Smooth muscle cell (in vitro differentiated cells): ENCODE data around the gene DNAL1. TPM values are rescaled to one million over a fixed set of nuclear protein-coding genes. Genes with fewer than 3 reads are reported as not detected.
A peak's percentile ranks its signal among the peaks of the same experiment; 100 is the strongest.

Experiments
- DNase-seq: peaks from one replicate; lab custom pipeline; 2025; ENCODE audit not compliant: unreplicated experiment; lab: John Stamatoyannopoulos, UW
- H2AFZ ChIP-seq: fragments of 200-600 bp; sonication (generic); 2 replicates; pipeline ENCODE4 v1.6.0; 2016; ENCODE audit warnings: antibody characterized with exemption, low read depth, mild to moderate bottlenecking
- H3F3A ChIP-seq: fragments of 200-600 bp; sonication (generic); 2 replicates; pipeline ENCODE4 v1.6.0; 2017; ENCODE audit warnings: antibody characterized with exemption, low read depth
- H3K27ac ChIP-seq: fragments of 200-600 bp; sonication (generic); 2 replicates; pipeline ENCODE4 v1.5.1; 2016; ENCODE audit warnings: low read depth, mild to moderate bottlenecking
- H3K27me3 ChIP-seq: fragments of 200-600 bp; sonication (generic); 2 replicates; pipeline ENCODE4 v1.6.1; 2016; ENCODE audit warnings: low read depth, mild to moderate bottlenecking
- H3K36me3 ChIP-seq: fragments of 200-600 bp; sonication (generic); 2 replicates; pipeline ENCODE4 v1.5.1; 2016; ENCODE audit warnings: low read depth
- H3K4me1 ChIP-seq: fragments of 200-600 bp; sonication (generic); 2 replicates; pipeline ENCODE4 v1.5.1; 2016; ENCODE audit warnings: low read depth
- H3K4me2 ChIP-seq: fragments of 200-600 bp; sonication (generic); 2 replicates; pipeline ENCODE4 v1.6.0; 2016; ENCODE audit warnings: mild to moderate bottlenecking
- H3K4me3 ChIP-seq: fragments of 200-600 bp; sonication (generic); 2 replicates; pipeline ENCODE4 v1.5.1; 2016; ENCODE audit warnings: mild to moderate bottlenecking
- H3K79me2 ChIP-seq: fragments of 200-600 bp; sonication (generic); 2 replicates; pipeline ENCODE4 v1.6.0; 2016; ENCODE audit warnings: low read depth, mild to moderate bottlenecking
- H3K9ac ChIP-seq: fragments of 200-600 bp; sonication (generic); 2 replicates; pipeline ENCODE4 v1.6.0; 2016; ENCODE audit warnings: low read depth
- H3K9me3 ChIP-seq: fragments of 200-600 bp; sonication (generic); replicated peaks from 2 replicates; pipeline ENCODE4 v1.5.1; 2016; ENCODE audit warnings: low read depth
- H4K20me1 ChIP-seq: fragments of 200-600 bp; sonication (generic); 2 replicates; pipeline ENCODE4 v1.6.0; 2016; ENCODE audit warnings: low read depth
- WGBS: methylation state at CpG from one replicate; pipeline ENCODE4 v1.1.7; 2016; ENCODE audit warnings: low lambda C conversion rate; 5-methylcytosine and 5-hydroxymethylcytosine counted together
- polyA plus RNA-seq: library from polyadenylated mRNA; unstranded; fragments of >200 nt; fragmentation: Nextera tagmentation; extraction: Ambion mirVana; gene quantifications from 2 replicates; pipeline ENCODE4 v1.2.1, GENCODE V29; 2016
- total RNA-seq: library from RNA; depleted of rRNA; stranded (reverse); fragments of >200 nt; gene quantifications from 2 replicates; pipeline ENCODE4 v1.2.3, GENCODE V29; 2014
- TF ChIP-seq, protein P1 (sequence below): fragments of 200-600 bp; sonication (generic); IDR thresholded peaks from 2 replicates; pipeline ENCODE4 v1.5.1; 2017; ENCODE audit warnings: borderline replicate concordance, mild to moderate bottlenecking, antibody characterized with exemption; ENCODE audit not compliant: insufficient read depth, poor library complexity, severe bottlenecking

DNAL1 gene
- total and polyA plus RNA-seq, 2 experiments from 2014 or later = 10.4 to 12.2 TPM

DNA sequence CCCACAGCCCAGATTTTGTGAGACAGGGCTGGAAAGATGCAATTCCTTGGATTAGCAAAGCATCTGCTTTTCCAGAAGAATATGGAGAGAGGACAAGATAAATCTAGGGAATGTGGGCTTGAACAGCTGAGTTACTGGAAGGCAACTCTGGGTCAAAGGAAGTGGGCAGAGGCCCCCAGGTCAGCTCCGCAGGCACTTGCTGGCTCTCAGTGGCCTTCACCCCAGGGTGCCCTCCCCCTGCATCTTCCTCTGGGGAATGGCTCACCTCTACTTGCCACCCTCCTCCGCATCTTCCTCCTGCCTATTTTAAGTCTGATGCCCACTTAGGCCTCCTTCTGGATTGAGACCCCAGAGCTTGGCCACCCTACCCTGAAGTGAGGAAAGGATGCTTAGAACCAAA, 79.9 kb downstream of the DNAL1 start:
- peak overlapping the region; percentile 17 for H3K4me2 ChIP-seq

DNA sequence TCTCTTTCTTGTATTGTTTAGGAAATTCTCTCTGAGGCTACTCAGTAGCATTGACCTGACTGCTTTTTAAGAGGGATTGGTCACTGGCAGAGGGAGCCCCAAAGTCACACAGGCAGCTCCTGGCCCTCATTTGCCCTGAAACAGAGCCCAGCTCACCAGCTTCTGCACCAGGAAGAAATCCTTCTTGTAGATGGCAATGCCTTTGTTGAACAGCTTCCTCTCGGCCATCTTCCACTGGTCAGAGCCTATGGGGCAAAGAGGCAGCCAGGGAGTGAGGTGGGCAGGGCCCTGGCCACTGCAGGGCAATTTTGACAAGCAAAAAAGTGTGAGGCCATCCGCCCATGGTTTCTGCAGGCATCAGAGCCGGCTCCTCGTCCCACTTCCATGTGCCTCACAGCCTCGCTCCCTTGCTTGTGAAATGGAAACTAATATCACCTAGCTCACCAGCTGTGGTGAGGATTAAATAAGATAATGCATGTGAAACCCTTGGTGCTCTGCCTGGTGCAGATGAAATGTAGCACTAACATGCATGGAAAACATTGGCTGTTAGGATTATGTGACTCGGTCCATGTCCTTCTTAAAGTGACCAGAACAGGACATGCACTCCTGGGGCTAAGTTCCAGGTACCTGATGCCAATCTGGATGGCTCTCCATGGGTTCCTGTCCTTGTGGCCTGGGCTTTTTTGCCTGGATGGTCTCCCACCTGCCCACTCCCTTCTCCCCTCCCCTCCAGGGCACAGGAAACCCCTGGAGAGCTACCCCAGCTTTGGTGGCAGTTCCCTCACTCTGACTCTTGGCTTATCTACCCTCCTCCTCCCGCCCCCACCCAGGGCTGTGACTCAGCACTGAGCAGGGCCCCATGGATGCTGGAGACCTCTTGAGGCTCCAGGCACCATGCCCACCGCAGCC, 80.6 kb downstream of the DNAL1 start:
- Histone ChIP-seq H3K9me3 (no peaks in the 10 kb centered on the region), H3K9ac (no peak overlapping the region), H3K27ac (peak overlapping the region; percentile 46), H3F3A (peaks cover 9% of the 10 kb centered on the region), H2AFZ (no peak overlapping the region), H3K27me3 (no peaks in the 10 kb centered on the region), H3K36me3 (no peaks in the 10 kb centered on the region), H3K79me2 (no peaks in the 10 kb centered on the region), H3K4me3 (no peak overlapping the region), H3K4me1 (peaks cover 16% of the 10 kb centered on the region), H4K20me1 (peaks cover 25% of the 10 kb centered on the region), H3K4me2 (peak overlapping the region; percentile 15)
- DNase-seq = no peak
- TF ChIP-seq, protein P1, sequence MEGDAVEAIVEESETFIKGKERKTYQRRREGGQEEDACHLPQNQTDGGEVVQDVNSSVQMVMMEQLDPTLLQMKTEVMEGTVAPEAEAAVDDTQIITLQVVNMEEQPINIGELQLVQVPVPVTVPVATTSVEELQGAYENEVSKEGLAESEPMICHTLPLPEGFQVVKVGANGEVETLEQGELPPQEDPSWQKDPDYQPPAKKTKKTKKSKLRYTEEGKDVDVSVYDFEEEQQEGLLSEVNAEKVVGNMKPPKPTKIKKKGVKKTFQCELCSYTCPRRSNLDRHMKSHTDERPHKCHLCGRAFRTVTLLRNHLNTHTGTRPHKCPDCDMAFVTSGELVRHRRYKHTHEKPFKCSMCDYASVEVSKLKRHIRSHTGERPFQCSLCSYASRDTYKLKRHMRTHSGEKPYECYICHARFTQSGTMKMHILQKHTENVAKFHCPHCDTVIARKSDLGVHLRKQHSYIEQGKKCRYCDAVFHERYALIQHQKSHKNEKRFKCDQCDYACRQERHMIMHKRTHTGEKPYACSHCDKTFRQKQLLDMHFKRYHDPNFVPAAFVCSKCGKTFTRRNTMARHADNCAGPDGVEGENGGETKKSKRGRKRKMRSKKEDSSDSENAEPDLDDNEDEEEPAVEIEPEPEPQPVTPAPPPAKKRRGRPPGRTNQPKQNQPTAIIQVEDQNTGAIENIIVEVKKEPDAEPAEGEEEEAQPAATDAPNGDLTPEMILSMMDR = no peak
- 71% methylated on average over 8 of the region's 8 CpGs for WGBS

More for the DNA sequence above, 79.9 kb downstream of the DNAL1 start:
- Histone ChIP-seq H2AFZ (no peak overlapping the region), H3K4me1 (peaks cover 16% of the 10 kb centered on the region), H3K27ac (peak overlapping the region; percentile 46), H3K9me3 (no peaks in the 10 kb centered on the region), H3F3A (peaks cover 9% of the 10 kb centered on the region), H4K20me1 (peaks cover 25% of the 10 kb centered on the region), H3K36me3 (no peaks in the 10 kb centered on the region), H3K4me3 (no peak overlapping the region), H3K9ac (no peak overlapping the region), H3K79me2 (no peaks in the 10 kb centered on the region), H3K27me3 (no peaks in the 10 kb centered on the region)
- 75% methylated on average over 2 of the region's 2 CpGs for WGBS
- TF ChIP-seq, protein P1 = no peak
- DNase-seq = no peak

DNA sequence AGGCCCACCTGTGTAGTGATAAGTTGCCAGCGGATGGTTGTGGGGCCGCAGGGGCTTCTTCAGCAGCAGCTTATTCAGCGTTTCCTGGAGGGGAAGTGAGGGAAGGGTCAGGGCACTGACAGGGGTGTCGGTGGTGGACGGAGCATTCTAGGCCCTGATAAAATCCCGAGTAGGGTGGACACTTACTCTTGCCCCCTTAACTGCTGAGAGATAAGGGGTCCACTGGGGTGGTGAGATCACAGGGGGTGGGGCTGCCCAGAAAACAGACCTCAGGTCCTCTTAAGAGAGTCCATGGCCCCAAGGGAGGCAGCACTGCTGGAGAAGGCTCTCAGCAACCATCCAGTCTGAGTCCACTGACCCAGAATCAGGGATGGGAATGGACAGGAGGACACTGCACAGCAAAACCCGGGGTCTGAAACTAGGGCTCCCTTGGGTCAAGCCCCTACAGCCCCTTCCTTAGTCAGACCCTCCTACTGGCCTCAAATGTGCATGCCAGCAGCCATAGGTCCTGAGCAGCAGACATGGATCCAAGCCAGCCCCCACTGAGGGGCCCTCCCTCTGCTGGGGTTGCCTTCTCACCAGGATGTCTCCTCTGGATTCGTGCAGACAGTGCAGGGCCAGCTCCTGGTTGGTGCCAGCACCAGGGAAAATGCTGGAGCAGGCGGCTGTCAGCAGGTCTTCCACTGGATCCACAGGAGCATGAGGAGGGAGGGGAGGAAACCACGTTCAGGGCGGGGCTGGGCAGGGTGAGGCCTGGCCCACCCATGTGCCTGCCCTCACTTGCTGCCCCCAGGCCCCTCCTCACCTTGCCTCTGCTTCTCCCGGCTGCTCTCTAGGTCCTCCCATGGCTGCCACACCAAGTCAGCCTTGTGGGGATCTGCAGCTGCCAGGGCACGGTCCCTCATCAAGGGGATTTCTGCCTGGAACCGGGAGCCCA, 81.5 kb downstream of the DNAL1 start:
- H3K4me3 ChIP-seq = no peak overlapping the region
- H3K27me3 ChIP-seq = no peaks in the 10 kb centered on the region
- no peak for DNase-seq
- peaks cover 17% of the 10 kb centered on the region for H3F3A ChIP-seq
- peaks cover 33% of the 10 kb centered on the region for H4K20me1 ChIP-seq
- H3K9ac ChIP-seq = no peak overlapping the region
- H3K9me3 ChIP-seq = no peaks in the 10 kb centered on the region
- 80% methylated on average over 14 of the region's 14 CpGs for WGBS
- peak overlapping the region; percentile 15 for H3K4me2 ChIP-seq
- H2AFZ ChIP-seq = no peak overlapping the region
- H3K4me1 ChIP-seq = peaks cover 16% of the 10 kb centered on the region
- no peaks in the 10 kb centered on the region for H3K79me2 ChIP-seq
- TF ChIP-seq, protein P1 = no peak
- peak overlapping the region; percentile 46 for H3K27ac ChIP-seq
- H3K36me3 ChIP-seq = no peaks in the 10 kb centered on the region
